ENCODE results near the gene HSF5.
"Not testable (repeated sequence)": the region's sequence is repeated elsewhere in the genome, so short reads cannot be mapped to it uniquely, and the experiment has no call there.

Gene HSF5

GRCh38 chr17:58498177-58498828 is 10.1 kb upstream of the HSF5 start:
- no peak for DNase-seq (ENCODE audit: low read depth)
- TF ChIP-seq, protein P1, sequence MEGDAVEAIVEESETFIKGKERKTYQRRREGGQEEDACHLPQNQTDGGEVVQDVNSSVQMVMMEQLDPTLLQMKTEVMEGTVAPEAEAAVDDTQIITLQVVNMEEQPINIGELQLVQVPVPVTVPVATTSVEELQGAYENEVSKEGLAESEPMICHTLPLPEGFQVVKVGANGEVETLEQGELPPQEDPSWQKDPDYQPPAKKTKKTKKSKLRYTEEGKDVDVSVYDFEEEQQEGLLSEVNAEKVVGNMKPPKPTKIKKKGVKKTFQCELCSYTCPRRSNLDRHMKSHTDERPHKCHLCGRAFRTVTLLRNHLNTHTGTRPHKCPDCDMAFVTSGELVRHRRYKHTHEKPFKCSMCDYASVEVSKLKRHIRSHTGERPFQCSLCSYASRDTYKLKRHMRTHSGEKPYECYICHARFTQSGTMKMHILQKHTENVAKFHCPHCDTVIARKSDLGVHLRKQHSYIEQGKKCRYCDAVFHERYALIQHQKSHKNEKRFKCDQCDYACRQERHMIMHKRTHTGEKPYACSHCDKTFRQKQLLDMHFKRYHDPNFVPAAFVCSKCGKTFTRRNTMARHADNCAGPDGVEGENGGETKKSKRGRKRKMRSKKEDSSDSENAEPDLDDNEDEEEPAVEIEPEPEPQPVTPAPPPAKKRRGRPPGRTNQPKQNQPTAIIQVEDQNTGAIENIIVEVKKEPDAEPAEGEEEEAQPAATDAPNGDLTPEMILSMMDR (conservative IDR thresholded peaks at IDR 0.05; ENCODE audit: low read depth, low read length), result no peak
- H3K4me3 ChIP-seq (ENCODE audit: low read depth, low read length), result no peak overlapping the region

- TF ChIP-seq, protein P1 (conservative IDR thresholded peaks at IDR 0.05; ENCODE audit: low read depth, low read length), result no peak
- no peak for DNase-seq (ENCODE audit: low read depth)
- H3K4me3 ChIP-seq (ENCODE audit: low read depth, low read length), result no peak overlapping the region
Measured at GRCh38 chr17:58493506-58493905, 5.3 kb upstream of the HSF5 start.

- H3K4me3 ChIP-seq (ENCODE audit: low read depth, low read length), result no peak overlapping the region
- TF ChIP-seq, protein P1 (conservative IDR thresholded peaks at IDR 0.05; ENCODE audit: low read depth, low read length), result no peak
- DNase-seq (ENCODE audit: low read depth), result no peak
Measured at GRCh38 chr17:58492238-58493121, 4.3 kb upstream of the HSF5 start.

DNA sequence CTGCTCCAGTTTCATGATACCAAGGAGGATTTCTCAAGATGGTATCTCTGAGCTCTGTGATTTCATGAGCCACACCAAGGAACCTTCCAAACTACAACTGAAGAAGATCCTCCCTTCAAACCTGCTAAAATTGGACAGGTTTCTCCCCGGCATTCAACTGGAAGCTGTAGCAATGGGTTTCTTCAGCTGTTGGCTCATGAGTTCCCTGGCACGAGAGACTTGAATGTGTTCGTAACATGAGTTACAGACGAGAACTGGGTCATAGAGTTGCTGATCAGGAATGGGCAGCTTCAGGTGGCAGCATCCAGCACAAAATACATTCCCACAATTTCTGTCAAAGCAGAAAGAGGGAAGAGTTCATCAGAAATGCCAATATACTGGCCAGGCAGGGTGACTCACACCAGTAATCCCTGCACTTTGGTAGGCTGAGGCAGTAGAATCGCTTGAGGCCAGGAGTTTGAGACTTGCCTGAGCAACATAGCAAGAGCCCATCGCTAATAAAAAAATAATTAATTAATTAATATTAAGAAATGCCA is 3.4 kb upstream of the HSF5 start:
- DNase-seq (ENCODE audit: low read depth), result no peak
- TF ChIP-seq, protein P1 (conservative IDR thresholded peaks at IDR 0.05; ENCODE audit: low read depth, low read length), result no peak
- H3K4me3 ChIP-seq (ENCODE audit: low read depth, low read length), result no peak overlapping the region

DNA sequence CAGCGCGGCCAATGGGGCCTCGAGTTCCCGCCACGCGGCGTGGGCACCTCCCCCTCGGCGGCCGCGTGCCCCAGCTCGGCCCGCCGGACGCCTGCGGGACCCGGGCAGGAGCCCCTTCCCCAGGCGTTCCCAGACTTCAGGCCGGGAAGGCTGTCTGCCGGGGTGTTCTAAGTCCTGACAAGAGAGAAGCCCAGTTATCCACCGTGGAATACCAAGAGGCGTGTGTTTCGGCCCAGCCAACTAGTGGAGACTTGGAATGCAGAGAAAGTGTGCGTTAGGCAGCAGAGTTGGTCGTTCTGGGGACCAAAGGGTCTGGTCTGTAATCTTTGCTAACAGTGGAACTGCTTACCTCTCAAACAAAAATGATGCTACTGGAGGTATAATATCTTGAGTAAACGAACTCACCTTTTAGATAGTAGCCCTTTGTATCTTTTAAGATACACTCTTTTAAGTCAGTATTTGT is 251 bp upstream of the HSF5 start:
- no peak for DNase-seq (ENCODE audit: low read depth)
- TF ChIP-seq, protein P1 (conservative IDR thresholded peaks at IDR 0.05; ENCODE audit: low read depth, low read length), result no peak
- H3K4me3 ChIP-seq (ENCODE audit: low read depth, low read length), result no peak overlapping the region

- no peak for DNase-seq (ENCODE audit: low read depth)
- TF ChIP-seq, protein P1 (conservative IDR thresholded peaks at IDR 0.05; ENCODE audit: low read depth, low read length), result no peak
Measured at GRCh38 chr17:58484600-58484999, 3.6 kb downstream of the HSF5 start.

GRCh38 chr17:58481798-58482197 is 6.4 kb downstream of the HSF5 start:
- not testable (repeated sequence) for DNase-seq (ENCODE audit: low read depth); H3K4me3 ChIP-seq (ENCODE audit: low read depth, low read length)

More at GRCh38 chr17:58484600-58484999, 3.6 kb downstream of the HSF5 start:
- H3K4me3 ChIP-seq (ENCODE audit: low read depth, low read length), result no peak overlapping the region
